Measurements from ENCODE around the gene TNFAIP8L1.

Gene TNFAIP8L1

GRCh38 chr19:4602173-4602788, 37.0 kb upstream of the TNFAIP8L1 start:
- TF ChIP-seq YY1 (IDR thresholded peaks at IDR 0.05; ENCODE audit: insufficient read depth, insufficient read length) (no peak), ZNF274 (IDR thresholded peaks at IDR 0.05; ENCODE audit: low read depth, low read length) (no peak), SUZ12 (IDR thresholded peaks at IDR 0.05; ENCODE audit: extremely low read depth, insufficient read depth, insufficient read length) (no peak)

DNA sequence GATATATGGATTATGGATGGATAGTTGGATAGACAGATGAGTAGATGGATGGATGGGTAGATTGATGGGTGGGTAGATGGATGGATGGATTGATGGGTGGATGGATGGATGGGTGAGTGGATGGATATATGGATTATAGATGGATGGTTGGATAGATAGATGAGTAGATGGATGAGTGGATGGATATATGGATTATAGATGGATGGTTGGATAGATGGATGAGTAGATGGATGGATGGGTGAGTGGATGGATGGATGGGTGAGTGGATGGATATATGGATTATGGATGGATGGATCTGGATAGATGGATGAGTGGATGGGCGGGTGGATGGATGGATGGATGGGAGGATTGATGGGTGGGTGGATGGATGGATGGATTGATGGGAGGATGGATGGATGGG, 36.4 kb upstream of the TNFAIP8L1 start:
- H3K9ac ChIP-seq (ENCODE audit: insufficient read length, low read depth): no peak overlapping the region
- no peaks in the 10 kb centered on the region for H3K9me3 ChIP-seq (ENCODE audit: insufficient read depth, low read length)
- TF ChIP-seq YY1 (IDR thresholded peaks at IDR 0.05; ENCODE audit: insufficient read depth, insufficient read length) (no peak), SUZ12 (IDR thresholded peaks at IDR 0.05; ENCODE audit: extremely low read depth, insufficient read depth, insufficient read length) (no peak), ZNF274 (IDR thresholded peaks at IDR 0.05; ENCODE audit: low read depth, low read length) (no peak)
- no peaks in the 10 kb centered on the region for H3K36me3 ChIP-seq (ENCODE audit: insufficient read depth, insufficient read length, low read length)
- H3K4me1 ChIP-seq (ENCODE audit: insufficient read depth, insufficient read length): no peaks in the 10 kb centered on the region
- no peak overlapping the region for H3K4me3 ChIP-seq (ENCODE audit: insufficient read length, low read depth)
- H3K27me3 ChIP-seq (ENCODE audit: insufficient read depth, insufficient read length): peaks cover 25% of the 10 kb centered on the region
- no peak for DNase-seq (ENCODE audit: low read depth, low spot score)

More at GRCh38 chr19:4602173-4602788, 37.0 kb upstream of the TNFAIP8L1 start:
- Histone ChIP-seq H3K36me3 (ENCODE audit: insufficient read depth, insufficient read length, low read length) (no peaks in the 10 kb centered on the region), H3K9ac (ENCODE audit: insufficient read length, low read depth) (no peak overlapping the region), H3K27me3 (ENCODE audit: insufficient read depth, insufficient read length) (peaks cover 25% of the 10 kb centered on the region), H3K4me1 (ENCODE audit: insufficient read depth, insufficient read length) (peaks cover 3% of the 10 kb centered on the region), H3K4me3 (ENCODE audit: insufficient read length, low read depth) (no peak overlapping the region), H3K9me3 (ENCODE audit: insufficient read depth, low read length) (no peaks in the 10 kb centered on the region)
- no peak for DNase-seq (ENCODE audit: low read depth, low spot score)

GRCh38 chr19:4604912-4605311, 34.4 kb upstream of the TNFAIP8L1 start:
- no peak for DNase-seq (ENCODE audit: low read depth, low spot score)
- Histone ChIP-seq H3K27me3 (ENCODE audit: insufficient read depth, insufficient read length) (peaks cover 16% of the 10 kb centered on the region), H3K9me3 (ENCODE audit: insufficient read depth, low read length) (no peaks in the 10 kb centered on the region), H3K4me1 (ENCODE audit: insufficient read depth, insufficient read length) (no peaks in the 10 kb centered on the region), H3K4me3 (ENCODE audit: insufficient read length, low read depth) (no peak overlapping the region), H3K36me3 (ENCODE audit: insufficient read depth, insufficient read length, low read length) (no peaks in the 10 kb centered on the region), H3K9ac (ENCODE audit: insufficient read length, low read depth) (no peak overlapping the region)
- no peak for TF ChIP-seq SUZ12 (IDR thresholded peaks at IDR 0.05; ENCODE audit: extremely low read depth, insufficient read depth, insufficient read length)
- no peak for TF ChIP-seq ZNF274 (IDR thresholded peaks at IDR 0.05; ENCODE audit: low read depth, low read length)
- TF ChIP-seq YY1 (IDR thresholded peaks at IDR 0.05; ENCODE audit: insufficient read depth, insufficient read length): no peak

DNA sequence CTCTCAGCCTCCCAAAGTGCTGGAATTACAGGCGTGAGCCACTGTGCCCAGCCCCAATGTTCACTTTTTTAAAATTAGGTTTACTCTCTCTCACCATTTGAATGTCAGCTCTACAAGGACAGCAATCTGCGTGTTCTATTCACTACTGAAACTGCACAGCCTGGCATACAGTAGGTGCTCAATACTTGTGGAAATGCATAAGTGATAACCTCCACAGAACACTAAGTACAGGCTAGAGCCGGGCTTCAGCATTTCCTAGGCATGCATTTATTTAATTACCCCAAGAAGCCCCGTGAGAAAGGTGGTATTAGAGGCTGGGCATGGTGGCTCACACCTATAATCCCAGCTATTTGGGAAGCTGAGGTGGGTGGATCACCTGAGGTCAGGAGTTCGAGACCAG, 33.1 kb upstream of the TNFAIP8L1 start:
- no peaks in the 10 kb centered on the region for H3K4me1 ChIP-seq (ENCODE audit: insufficient read depth, insufficient read length)
- no peak overlapping the region for H3K4me3 ChIP-seq (ENCODE audit: insufficient read length, low read depth)
- no peaks in the 10 kb centered on the region for H3K36me3 ChIP-seq (ENCODE audit: insufficient read depth, insufficient read length, low read length)
- H3K9me3 ChIP-seq (ENCODE audit: insufficient read depth, low read length): no peaks in the 10 kb centered on the region
- no peak for DNase-seq (ENCODE audit: low read depth, low spot score)
- peaks cover 5% of the 10 kb centered on the region for H3K27me3 ChIP-seq (ENCODE audit: insufficient read depth, insufficient read length)
- H3K9ac ChIP-seq (ENCODE audit: insufficient read length, low read depth): no peak overlapping the region
- no peak for TF ChIP-seq SUZ12 (IDR thresholded peaks at IDR 0.05; ENCODE audit: extremely low read depth, insufficient read depth, insufficient read length)

DNA sequence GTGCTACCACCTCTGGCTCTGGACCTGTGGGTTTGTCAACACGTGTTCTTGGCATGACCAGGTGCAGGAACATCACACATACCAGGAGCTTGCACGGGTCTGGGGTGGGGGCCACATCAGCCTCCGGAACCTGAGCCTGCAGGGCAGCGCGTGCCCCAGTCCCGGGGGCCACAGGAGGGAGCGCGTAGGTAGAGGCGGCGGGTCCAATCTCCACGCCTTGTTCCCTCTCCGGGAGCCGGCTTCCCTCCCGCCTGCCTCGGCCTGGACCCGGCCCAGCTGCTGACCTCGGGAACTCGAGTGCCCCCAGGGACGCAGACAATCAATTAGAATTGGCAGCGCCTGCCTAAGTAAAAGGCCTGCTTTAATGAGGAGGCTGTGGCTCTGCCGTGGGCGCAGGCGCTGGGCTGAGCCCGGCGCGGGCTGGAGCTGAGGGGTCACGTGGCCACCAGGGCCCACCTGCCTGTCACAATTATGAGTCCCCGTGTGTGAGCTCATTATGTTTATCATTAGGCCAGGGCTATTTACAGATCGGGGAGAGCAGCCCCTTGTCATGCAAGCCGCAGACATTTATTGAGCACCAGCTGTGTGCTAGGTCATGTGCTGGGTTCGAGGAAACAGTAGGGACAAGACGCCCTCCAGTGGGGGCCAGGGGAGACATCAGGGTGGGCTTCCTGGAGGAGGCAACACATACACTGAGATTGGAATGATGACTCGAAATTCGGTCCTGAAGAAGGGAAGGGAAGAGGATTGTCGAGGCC, 32.2 kb upstream of the TNFAIP8L1 start:
- peaks cover 3% of the 10 kb centered on the region for H3K27me3 ChIP-seq (ENCODE audit: insufficient read depth, insufficient read length)
- no peak for TF ChIP-seq YY1 (IDR thresholded peaks at IDR 0.05; ENCODE audit: insufficient read depth, insufficient read length)
- TF ChIP-seq SUZ12 (IDR thresholded peaks at IDR 0.05; ENCODE audit: extremely low read depth, insufficient read depth, insufficient read length): no peak
- no peak for TF ChIP-seq ZNF274 (IDR thresholded peaks at IDR 0.05; ENCODE audit: low read depth, low read length)
- H3K4me1 ChIP-seq (ENCODE audit: insufficient read depth, insufficient read length): no peaks in the 10 kb centered on the region
- H3K4me3 ChIP-seq (ENCODE audit: insufficient read length, low read depth): no peak overlapping the region
- DNase-seq (ENCODE audit: low read depth, low spot score): no peak
- H3K9ac ChIP-seq (ENCODE audit: insufficient read length, low read depth): peak overlapping the region; percentile 34
- no peaks in the 10 kb centered on the region for H3K9me3 ChIP-seq (ENCODE audit: insufficient read depth, low read length)
- H3K36me3 ChIP-seq (ENCODE audit: insufficient read depth, insufficient read length, low read length): no peaks in the 10 kb centered on the region

- TF ChIP-seq SUZ12 (IDR thresholded peaks at IDR 0.05; ENCODE audit: extremely low read depth, insufficient read depth, insufficient read length): no peak
- no peak for TF ChIP-seq YY1 (IDR thresholded peaks at IDR 0.05; ENCODE audit: insufficient read depth, insufficient read length)
- no peak for TF ChIP-seq ZNF274 (IDR thresholded peaks at IDR 0.05; ENCODE audit: low read depth, low read length)
- Histone ChIP-seq H3K27me3 (ENCODE audit: insufficient read depth, insufficient read length) (no peaks in the 10 kb centered on the region), H3K4me3 (ENCODE audit: insufficient read length, low read depth) (no peak overlapping the region), H3K36me3 (ENCODE audit: insufficient read depth, insufficient read length, low read length) (no peaks in the 10 kb centered on the region), H3K9me3 (ENCODE audit: insufficient read depth, low read length) (no peaks in the 10 kb centered on the region), H3K4me1 (ENCODE audit: insufficient read depth, insufficient read length) (no peaks in the 10 kb centered on the region), H3K9ac (ENCODE audit: insufficient read length, low read depth) (peak overlapping the region; percentile 63)
- no peak for DNase-seq (ENCODE audit: low read depth, low spot score)
Measured at GRCh38 chr19:4609878-4610511, 29.3 kb upstream of the TNFAIP8L1 start.

DNA sequence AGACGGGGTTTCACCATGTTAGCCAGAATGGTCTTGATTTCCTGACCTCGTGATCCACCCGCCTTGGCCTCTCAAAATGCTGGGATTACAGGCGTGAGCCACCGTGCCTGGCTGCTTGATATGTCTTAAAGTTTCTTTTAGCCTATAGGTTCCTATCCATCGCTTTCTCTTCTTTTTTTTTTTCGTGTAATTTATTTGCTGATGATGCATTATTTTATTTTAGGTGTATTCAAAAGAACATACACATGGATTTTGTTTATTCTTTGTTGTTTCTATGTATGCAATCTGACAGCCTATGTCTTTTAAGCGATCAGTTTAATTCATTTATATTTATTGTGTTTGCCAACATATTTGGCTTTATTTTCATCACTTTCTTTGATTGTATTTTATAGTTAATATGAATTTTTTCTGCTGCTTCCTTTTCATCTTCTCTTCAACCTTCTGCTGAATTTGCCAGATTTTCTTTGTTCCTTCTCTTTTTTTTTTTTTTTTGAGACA, 26.0 kb upstream of the TNFAIP8L1 start:
- TF ChIP-seq YY1 (IDR thresholded peaks at IDR 0.05; ENCODE audit: insufficient read depth, insufficient read length): no peak
- TF ChIP-seq ZNF274 (IDR thresholded peaks at IDR 0.05; ENCODE audit: low read depth, low read length): no peak
- TF ChIP-seq SUZ12 (IDR thresholded peaks at IDR 0.05; ENCODE audit: extremely low read depth, insufficient read depth, insufficient read length): no peak
- Histone ChIP-seq H3K9me3 (ENCODE audit: insufficient read depth, low read length) (no peaks in the 10 kb centered on the region), H3K27me3 (ENCODE audit: insufficient read depth, insufficient read length) (peaks cover 10% of the 10 kb centered on the region), H3K36me3 (ENCODE audit: insufficient read depth, insufficient read length, low read length) (no peaks in the 10 kb centered on the region), H3K4me3 (ENCODE audit: insufficient read length, low read depth) (no peak overlapping the region), H3K4me1 (ENCODE audit: insufficient read depth, insufficient read length) (peaks cover 4% of the 10 kb centered on the region), H3K9ac (ENCODE audit: insufficient read length, low read depth) (no peak overlapping the region)
- no peak for DNase-seq (ENCODE audit: low read depth, low spot score)
